ENCODE measurements around the gene PPP1R14D.

DNA sequence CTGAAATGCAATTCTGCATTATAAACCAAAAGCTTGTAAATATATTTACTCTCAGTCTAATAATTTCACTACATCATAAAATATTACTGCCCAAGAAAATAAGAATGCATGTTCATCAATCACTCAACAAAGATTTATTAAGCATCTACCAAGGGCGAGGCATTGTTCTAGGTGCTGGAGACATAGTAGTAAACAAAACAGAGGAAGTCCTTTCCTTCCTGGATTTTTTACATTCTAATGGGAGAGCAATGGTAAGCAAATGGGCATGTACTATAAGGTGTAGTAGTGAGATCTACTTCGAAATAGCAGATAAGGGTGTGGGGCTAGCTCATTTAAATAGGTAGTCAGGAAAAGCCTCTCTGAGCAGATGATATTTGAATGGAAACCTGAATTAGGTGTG lies 32.5 kb downstream of the PPP1R14D start:
- TF ChIP-seq, protein P1, sequence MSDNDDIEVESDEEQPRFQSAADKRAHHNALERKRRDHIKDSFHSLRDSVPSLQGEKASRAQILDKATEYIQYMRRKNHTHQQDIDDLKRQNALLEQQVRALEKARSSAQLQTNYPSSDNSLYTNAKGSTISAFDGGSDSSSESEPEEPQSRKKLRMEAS (IDR thresholded peaks at IDR 0.05): no peak
- TF ChIP-seq CTCF (IDR thresholded peaks at IDR 0.05 in 2 of 3, conservative IDR thresholded peaks at IDR 0.05 in 1 of 3; ENCODE audit: borderline replicate concordance in 1 of 3, insufficient read depth in 1 of 3, low read depth in 2 of 3, low read length in 2 of 3) (no peak), ZNF274 (IDR thresholded peaks at IDR 0.05; ENCODE audit: low read depth, low read length) (no peak), CBX3 (IDR thresholded peaks at IDR 0.05; ENCODE audit: low read depth) (no peak), TCF7L2 (IDR thresholded peaks at IDR 0.05; ENCODE audit: borderline replicate concordance, extremely low read depth, insufficient read depth, insufficient read length) (no peak), POLR2A (IDR thresholded peaks at IDR 0.05; ENCODE audit: borderline replicate concordance, extremely low read depth, insufficient read depth, insufficient read length) (no peak), SRF (IDR thresholded peaks at IDR 0.05; ENCODE audit: low read depth) (no peak)
- TF ChIP-seq, protein P2, sequence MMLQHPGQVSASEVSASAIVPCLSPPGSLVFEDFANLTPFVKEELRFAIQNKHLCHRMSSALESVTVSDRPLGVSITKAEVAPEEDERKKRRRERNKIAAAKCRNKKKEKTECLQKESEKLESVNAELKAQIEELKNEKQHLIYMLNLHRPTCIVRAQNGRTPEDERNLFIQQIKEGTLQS (IDR thresholded peaks at IDR 0.05): no peak

Measured in HCT116 (cell line).